GM21526 (cell line): ENCODE data around the gene SPRR4.
"Not testable (repeated sequence)": the region's sequence is repeated elsewhere in the genome, so short reads cannot be mapped to it uniquely, and the experiment has no call there.

Experiments
- ATAC-seq: cut with Tn5 transposase; IDR thresholded peaks from one replicate; pipeline ENCODE4 v1.9.1; 2021; ENCODE audit warnings: moderate library complexity; ENCODE audit not compliant: unreplicated experiment, low FRiP score

Gene SPRR4

DNA sequence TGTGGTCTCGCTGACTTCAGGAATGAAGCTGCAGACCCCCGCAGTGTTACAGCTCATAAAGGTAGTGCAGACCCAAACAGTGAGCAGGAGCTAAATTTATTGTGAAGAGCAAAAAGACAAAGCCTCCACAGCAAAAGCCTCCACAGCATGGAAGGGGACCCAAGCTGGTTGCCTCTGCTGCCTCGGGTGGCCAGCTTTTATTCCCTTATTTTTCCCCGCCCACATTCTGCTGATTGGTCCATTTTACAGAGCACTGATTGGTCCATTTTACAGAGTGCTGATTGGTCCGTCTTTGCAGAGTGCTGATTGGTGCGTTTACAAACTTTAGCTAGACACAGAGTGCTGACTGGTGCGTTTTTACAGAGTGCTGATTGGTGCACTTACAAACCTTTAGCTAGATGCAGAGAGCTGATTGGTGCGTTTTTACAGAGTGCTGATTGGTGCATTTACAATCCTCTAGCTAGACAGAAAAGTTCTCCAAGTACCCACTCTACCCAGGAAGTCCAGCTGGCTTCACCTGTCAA is 40.8 kb downstream of the SPRR4 start:
- not testable (repeated sequence) for ATAC-seq

- not testable (repeated sequence) for ATAC-seq
Observed at GRCh38 chr1:153021829-153022228, 51.4 kb downstream of the SPRR4 start.
